Measurements from ENCODE around the gene ITGA7. TPM values are rescaled to one million over a fixed set of nuclear protein-coding genes. Genes with fewer than 3 reads are reported as not detected.

The ITGA7 gene
- total RNA-seq, 1 experiment from 2014 or later, result 38.0 TPM

GRCh38 chr12:55727643-55728185, 20.0 kb upstream of the ITGA7 start:
- H3K27me3 ChIP-seq (ENCODE audit: control insufficient read depth, insufficient read depth, low read length), result no peaks in the 10 kb centered on the region
- H3K36me3 ChIP-seq (replicated peaks; ENCODE audit: control insufficient read depth, insufficient read depth, low read length), result peaks cover 26% of the 10 kb centered on the region
- peak; percentile 63 for DNase-seq
- H3K4me3 ChIP-seq (ENCODE audit: insufficient read depth, low read depth, low read length), result peak overlapping the region; percentile 95

- Histone ChIP-seq H3K27me3 (ENCODE audit: control insufficient read depth, insufficient read depth, low read length) (no peaks in the 10 kb centered on the region), H3K4me3 (ENCODE audit: insufficient read depth, low read depth, low read length) (peak overlapping the region; percentile 95), H3K36me3 (replicated peaks; ENCODE audit: control insufficient read depth, insufficient read depth, low read length) (peaks cover 26% of the 10 kb centered on the region)
- DNase-seq, result no peak
Measured at GRCh38 chr12:55726971-55727370, 19.3 kb upstream of the ITGA7 start.

GRCh38 chr12:55725556-55725955, 17.9 kb upstream of the ITGA7 start:
- DNase-seq, result no peak
- H3K27me3 ChIP-seq (ENCODE audit: control insufficient read depth, insufficient read depth, low read length), result no peaks in the 10 kb centered on the region
- peaks cover 26% of the 10 kb centered on the region for H3K36me3 ChIP-seq (replicated peaks; ENCODE audit: control insufficient read depth, insufficient read depth, low read length)

DNA sequence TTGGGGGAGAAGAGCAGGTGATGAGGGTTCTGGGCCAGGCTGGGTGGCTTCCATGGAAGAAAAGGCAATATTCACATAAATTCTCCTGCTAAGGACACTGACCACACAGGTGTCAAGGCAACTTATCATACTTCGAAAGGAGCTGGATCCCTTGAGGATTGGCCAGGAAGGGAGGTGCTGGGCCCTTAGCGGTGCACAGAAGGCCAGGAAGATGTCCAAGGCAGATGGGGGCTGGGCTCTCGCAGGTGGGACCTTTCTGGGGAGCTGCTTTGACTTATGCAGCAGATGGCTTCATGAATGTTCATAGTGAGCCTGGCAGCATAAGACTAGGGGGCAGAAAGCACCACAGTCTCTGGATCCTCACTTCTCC, 17.2 kb upstream of the ITGA7 start:
- H3K36me3 ChIP-seq (replicated peaks; ENCODE audit: control insufficient read depth, insufficient read depth, low read length), result peaks cover 26% of the 10 kb centered on the region
- no peak overlapping the region for H3K4me3 ChIP-seq (ENCODE audit: insufficient read depth, low read depth, low read length)
- DNase-seq, result no peak
- no peaks in the 10 kb centered on the region for H3K27me3 ChIP-seq (ENCODE audit: control insufficient read depth, insufficient read depth, low read length)

More at GRCh38 chr12:55725556-55725955, 17.9 kb upstream of the ITGA7 start:
- H3K4me3 ChIP-seq (ENCODE audit: insufficient read depth, low read depth, low read length), result no peak overlapping the region

DNA sequence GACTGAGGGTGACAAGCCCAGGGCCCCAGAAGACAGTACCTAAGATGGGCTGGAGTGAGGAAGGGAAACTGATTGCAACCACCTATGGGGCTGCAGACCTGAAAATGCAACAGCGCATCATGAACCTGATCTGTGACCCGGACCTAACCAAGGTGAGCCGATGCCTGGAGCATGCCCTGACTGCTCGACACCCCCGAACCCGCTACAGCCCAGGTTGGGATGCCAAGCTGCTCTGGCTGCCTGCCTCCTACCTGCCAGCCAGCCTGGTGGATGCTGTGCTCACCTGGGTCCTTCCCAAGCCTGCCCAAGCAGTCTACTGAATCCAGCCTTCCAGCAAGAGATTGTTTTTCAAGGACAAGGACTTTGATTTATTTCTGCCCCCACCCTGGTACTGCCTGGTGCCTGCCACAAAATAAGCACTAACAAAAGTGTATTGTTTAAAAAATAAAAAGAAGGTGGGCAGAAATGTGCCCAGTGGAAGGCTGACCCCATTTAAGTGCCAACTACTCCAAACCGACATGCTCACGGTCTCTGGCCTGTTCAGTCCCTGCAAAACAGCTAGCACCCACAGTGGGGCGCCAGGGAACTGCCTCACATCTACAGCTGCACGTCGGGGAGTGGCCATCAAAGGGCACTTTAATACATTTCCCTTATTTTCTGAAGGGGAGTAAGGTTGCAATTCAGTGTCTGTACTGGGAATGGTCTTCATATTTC, 16.7 kb upstream of the ITGA7 start:
- DNase-seq, result peak; percentile 85
- Histone ChIP-seq H3K27me3 (ENCODE audit: control insufficient read depth, insufficient read depth, low read length) (no peaks in the 10 kb centered on the region), H3K4me3 (ENCODE audit: insufficient read depth, low read depth, low read length) (no peak overlapping the region), H3K36me3 (replicated peaks; ENCODE audit: control insufficient read depth, insufficient read depth, low read length) (peaks cover 26% of the 10 kb centered on the region)

DNA sequence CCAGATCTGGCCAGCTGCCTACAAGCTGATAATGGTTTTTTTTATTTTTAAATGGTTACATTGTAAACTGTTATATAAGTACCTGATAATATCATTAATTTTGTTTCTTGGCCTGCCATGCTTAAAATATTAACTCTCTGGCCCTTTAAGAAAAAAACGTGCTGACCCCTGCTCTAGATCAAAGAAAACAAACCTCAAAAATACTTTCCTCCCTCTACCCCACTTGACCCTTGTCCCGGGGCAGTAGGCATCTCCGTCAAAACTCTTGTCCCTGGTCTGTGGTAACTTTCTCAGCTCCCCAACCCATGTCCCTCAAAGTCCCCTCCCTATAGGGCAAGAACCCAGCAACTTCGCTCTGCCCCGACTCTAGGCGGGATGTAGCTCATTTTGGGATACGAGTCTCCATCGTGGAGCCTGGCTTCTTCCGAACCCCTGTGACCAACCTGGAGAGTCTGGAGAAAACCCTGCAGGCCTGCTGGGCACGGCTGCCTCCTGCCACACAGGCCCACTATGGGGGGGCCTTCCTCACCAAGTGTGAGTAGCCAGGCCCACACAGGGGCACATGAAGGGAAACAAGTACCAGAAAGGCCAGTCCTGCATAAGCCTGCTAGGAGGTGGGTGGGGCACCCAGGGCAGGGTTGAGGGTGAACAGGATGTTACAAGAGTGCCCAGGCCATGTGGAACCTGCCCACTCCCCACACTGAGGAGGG, 16.0 kb upstream of the ITGA7 start:
- no peak for DNase-seq
- no peaks in the 10 kb centered on the region for H3K27me3 ChIP-seq (ENCODE audit: control insufficient read depth, insufficient read depth, low read length)
- H3K4me3 ChIP-seq (ENCODE audit: insufficient read depth, low read depth, low read length), result no peak overlapping the region
- peaks cover 26% of the 10 kb centered on the region for H3K36me3 ChIP-seq (replicated peaks; ENCODE audit: control insufficient read depth, insufficient read depth, low read length)

DNA sequence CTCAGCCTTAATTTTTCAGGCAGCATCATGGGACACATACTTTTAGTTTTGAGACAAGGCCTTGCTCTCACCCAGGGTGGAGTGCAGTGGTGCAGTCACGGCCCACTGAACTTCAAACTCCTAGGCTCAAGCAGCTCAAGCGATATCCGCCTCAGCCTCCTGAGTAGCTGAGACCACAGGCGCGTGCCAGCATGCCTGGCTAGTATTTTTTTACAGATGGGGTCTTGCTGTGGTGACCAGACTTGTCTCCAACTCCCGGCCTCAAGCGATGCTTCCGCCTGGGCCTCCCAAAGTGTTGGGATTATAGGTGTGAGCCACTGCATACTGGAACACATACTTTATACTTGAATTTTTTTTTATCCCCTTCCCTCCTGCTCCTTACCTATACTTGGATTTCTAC, 15.2 kb upstream of the ITGA7 start:
- H3K36me3 ChIP-seq (replicated peaks; ENCODE audit: control insufficient read depth, insufficient read depth, low read length), result peaks cover 26% of the 10 kb centered on the region
- H3K4me3 ChIP-seq (ENCODE audit: insufficient read depth, low read depth, low read length), result no peak overlapping the region
- H3K27me3 ChIP-seq (ENCODE audit: control insufficient read depth, insufficient read depth, low read length), result no peaks in the 10 kb centered on the region
- no peak for DNase-seq

GRCh38 chr12:55721601-55722213, 14.0 kb upstream of the ITGA7 start:
- H3K27me3 ChIP-seq (ENCODE audit: control insufficient read depth, insufficient read depth, low read length), result no peaks in the 10 kb centered on the region
- H3K36me3 ChIP-seq (replicated peaks; ENCODE audit: control insufficient read depth, insufficient read depth, low read length), result peaks cover 23% of the 10 kb centered on the region
- no peak overlapping the region for H3K4me3 ChIP-seq (ENCODE audit: insufficient read depth, low read depth, low read length)
- DNase-seq, result peak; percentile 38

- peak; percentile 81 for DNase-seq
- peaks cover 18% of the 10 kb centered on the region for H3K36me3 ChIP-seq (replicated peaks; ENCODE audit: control insufficient read depth, insufficient read depth, low read length)
- H3K4me3 ChIP-seq (ENCODE audit: insufficient read depth, low read depth, low read length), result no peak overlapping the region
- H3K27me3 ChIP-seq (ENCODE audit: control insufficient read depth, insufficient read depth, low read length), result no peaks in the 10 kb centered on the region
Measured at GRCh38 chr12:55720894-55721444, 13.3 kb upstream of the ITGA7 start.

- Histone ChIP-seq H3K27me3 (ENCODE audit: control insufficient read depth, insufficient read depth, low read length) (no peaks in the 10 kb centered on the region), H3K4me3 (ENCODE audit: insufficient read depth, low read depth, low read length) (no peak within 1 kb of the TSS), H3K36me3 (replicated peaks; ENCODE audit: control insufficient read depth, insufficient read depth, low read length) (peaks cover 12% of the 10 kb centered on the region)
- DNase-seq, result no peak
Measured at GRCh38 chr12:55720071-55720564, 12.4 kb upstream of the ITGA7 start, which contains the start of gene RDH5. Gene RDH5, plus strand, starts transcription at chr12:55720393. Its CDS starts 792 bp downstream, at chr12:55721185.

DNA sequence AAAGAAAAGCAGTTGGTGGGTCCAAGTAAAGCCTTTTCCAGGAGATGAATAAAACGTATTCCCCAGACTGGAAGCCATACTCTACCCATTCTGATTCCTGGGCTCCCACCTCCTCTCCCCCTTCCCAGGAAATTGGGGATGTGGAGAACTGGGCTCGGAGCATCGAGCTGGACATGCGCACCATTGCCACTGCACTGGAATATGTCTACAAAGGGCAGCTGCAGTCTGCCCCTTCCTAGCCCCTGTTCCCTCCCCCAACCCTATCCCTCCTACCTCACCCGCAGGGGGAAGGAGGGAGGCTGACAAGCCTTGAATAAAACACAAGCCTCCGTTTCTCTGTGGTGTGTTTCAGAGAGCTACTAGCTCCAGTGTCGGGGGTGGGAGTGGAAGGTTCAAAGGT, 11.7 kb upstream of the ITGA7 start:
- no peak for DNase-seq

GRCh38 chr12:55718624-55719275, 11.0 kb upstream of the ITGA7 start:
- peak; percentile 40 for DNase-seq
- Histone ChIP-seq H3K27me3 (ENCODE audit: control insufficient read depth, insufficient read depth, low read length) (no peaks in the 10 kb centered on the region), H3K36me3 (replicated peaks; ENCODE audit: control insufficient read depth, insufficient read depth, low read length) (peaks cover 1% of the 10 kb centered on the region; the same call in 1 of the 2 replicates), H3K4me3 (ENCODE audit: insufficient read depth, low read depth, low read length) (no peak overlapping the region)

More for the DNA sequence above, 11.7 kb upstream of the ITGA7 start:
- Histone ChIP-seq H3K27me3 (ENCODE audit: control insufficient read depth, insufficient read depth, low read length) (no peaks in the 10 kb centered on the region), H3K4me3 (ENCODE audit: insufficient read depth, low read depth, low read length) (no peak overlapping the region), H3K36me3 (replicated peaks; ENCODE audit: control insufficient read depth, insufficient read depth, low read length) (peaks cover 7% of the 10 kb centered on the region)

- Histone ChIP-seq H3K36me3 (replicated peaks; ENCODE audit: control insufficient read depth, insufficient read depth, low read length) (no peaks in the 10 kb centered on the region), H3K27me3 (ENCODE audit: control insufficient read depth, insufficient read depth, low read length) (no peaks in the 10 kb centered on the region), H3K4me3 (ENCODE audit: insufficient read depth, low read depth, low read length) (no peak overlapping the region)
- peak; percentile 80 for DNase-seq
Measured at GRCh38 chr12:55718015-55718414, 10.3 kb upstream of the ITGA7 start.
